Bronchial epithelial cell (primary cell): Measurements from ENCODE around the gene BCL6. TPM values are rescaled to one million over a fixed set of nuclear protein-coding genes. Genes with fewer than 3 reads are reported as not detected.

ENCODE experiments used
- DNase-seq: peaks from one replicate; pipeline ENCODE4 v3.0.0-alpha.2; 2010; ENCODE audit warnings: low read depth
- FAIRE-seq: peaks from 2 replicates; lab custom pipeline; 2011; peaks lifted over from hg19 to GRCh38; lab: Jason Lieb, UNC
- H3K27me3 ChIP-seq: 2 replicates; pipeline ENCODE4 v1.5.1; 2011; ENCODE audit warnings: low read length; ENCODE audit not compliant: control insufficient read depth, insufficient read depth
- H3K36me3 ChIP-seq: 2 replicates; pipeline ENCODE4 v1.5.1; 2011; ENCODE audit warnings: low read length; ENCODE audit not compliant: control insufficient read depth, insufficient read depth
- H3K4me3 ChIP-seq: 2 replicates; pipeline ENCODE4 v1.5.1; 2011; ENCODE audit warnings: mild to moderate bottlenecking, low read depth, low read length, control low read depth
- CTCF ChIP-seq: IDR thresholded peaks from 2 replicates; pipeline ENCODE4 v1.5.1; 2011; ENCODE audit warnings: mild to moderate bottlenecking, moderate library complexity, low read length, control low read depth, inconsistent platforms; ENCODE audit not compliant: insufficient read depth, severe bottlenecking
- total RNA-seq: library from RNA; depleted of rRNA; stranded (reverse); fragments of >200 nt; gene quantifications from 2 replicates; pipeline ENCODE4 v1.2.1, GENCODE V29; 2014

BCL6 gene
- total RNA-seq, 1 donor from 2014 or later: 6.8 TPM

GRCh38 chr3:187695449-187695848 is 49.8 kb downstream of the BCL6 start:
- H3K4me3 ChIP-seq: no peak overlapping the region
- no peaks in the 10 kb centered on the region for H3K36me3 ChIP-seq
- H3K27me3 ChIP-seq: peaks cover 3% of the 10 kb centered on the region
- FAIRE-seq (no peak), DNase-seq (no peak)
- no peak for TF ChIP-seq CTCF

GRCh38 chr3:187694801-187695200 is 50.5 kb downstream of the BCL6 start:
- no peak for TF ChIP-seq CTCF
- Histone ChIP-seq H3K4me3 (no peak overlapping the region), H3K27me3 (peaks cover 3% of the 10 kb centered on the region), H3K36me3 (no peaks in the 10 kb centered on the region)
- FAIRE-seq: no peak
- no peak for DNase-seq

DNA sequence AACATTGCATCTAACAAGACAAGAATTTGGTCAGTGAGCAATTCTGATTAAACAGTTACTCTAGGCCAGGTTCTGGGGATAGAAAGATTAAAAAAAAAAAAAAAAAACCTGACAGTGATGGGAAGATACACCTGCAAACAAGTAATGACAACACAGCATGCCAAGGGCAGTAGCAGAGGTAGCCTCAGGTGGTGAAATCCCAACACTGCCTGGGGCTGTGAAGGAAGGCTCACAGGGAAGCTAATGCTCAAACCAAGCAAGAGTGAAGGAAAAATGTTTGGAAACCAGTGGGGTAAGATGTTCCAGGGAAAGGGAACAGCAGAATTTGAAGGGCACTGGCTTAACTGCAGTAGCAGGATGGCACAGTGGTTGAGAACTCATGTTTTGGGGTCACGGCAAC is 51.8 kb downstream of the BCL6 start:
- H3K36me3 ChIP-seq: no peaks in the 10 kb centered on the region
- peaks cover 3% of the 10 kb centered on the region for H3K27me3 ChIP-seq
- no peak for TF ChIP-seq CTCF
- H3K4me3 ChIP-seq: no peak overlapping the region
- DNase-seq (no peak), FAIRE-seq (no peak)

DNA sequence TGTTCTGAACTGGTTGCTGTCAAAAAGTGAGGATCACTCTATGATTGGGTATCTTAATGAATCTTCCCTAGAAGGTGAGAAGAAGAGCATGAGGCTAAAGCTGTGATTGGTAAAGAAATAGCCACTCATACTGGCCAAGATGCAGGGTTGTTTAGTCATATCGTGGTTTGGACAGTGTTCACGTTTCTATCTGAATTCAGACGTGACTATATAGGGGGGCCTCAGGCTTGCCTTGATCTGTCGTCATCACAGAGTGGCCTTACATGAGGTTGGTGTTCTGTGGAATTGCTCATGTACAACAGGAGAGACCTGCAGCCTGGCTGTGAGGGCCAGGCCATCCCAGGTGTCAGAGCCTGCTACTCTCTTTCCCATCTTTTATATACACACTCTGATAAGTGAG is 55.3 kb downstream of the BCL6 start:
- no peaks in the 10 kb centered on the region for H3K36me3 ChIP-seq

GRCh38 chr3:187686621-187687273 is 58.5 kb downstream of the BCL6 start:
- FAIRE-seq (no peak), DNase-seq (peak; percentile 17)
- no peak overlapping the region for H3K4me3 ChIP-seq
- H3K36me3 ChIP-seq: no peaks in the 10 kb centered on the region
- H3K27me3 ChIP-seq: peaks cover 3% of the 10 kb centered on the region
- TF ChIP-seq CTCF: no peak

More for the DNA sequence above, 55.3 kb downstream of the BCL6 start:
- no peak for DNase-seq
- H3K4me3 ChIP-seq: no peak overlapping the region
- FAIRE-seq: peak; percentile 60
- peaks cover 3% of the 10 kb centered on the region for H3K27me3 ChIP-seq
- TF ChIP-seq CTCF: no peak

GRCh38 chr3:187685948-187686347 is 59.3 kb downstream of the BCL6 start:
- DNase-seq: no peak
- Histone ChIP-seq H3K36me3 (no peaks in the 10 kb centered on the region), H3K4me3 (no peak overlapping the region), H3K27me3 (peaks cover 3% of the 10 kb centered on the region)
- no peak for TF ChIP-seq CTCF
- FAIRE-seq: no peak
